OCI-LY7 (cell line): ENCODE measurements around the gene CNTLN.

ENCODE experiments used
- CTCF ChIP-seq: fragments of 200-600 bp; sonication (generic); conservative IDR thresholded peaks from 2 replicates; pipeline ENCODE4 v1.5.1; 2014; ENCODE audit warnings: mild to moderate bottlenecking, antibody characterized with exemption, low read length, moderate library complexity, mixed read lengths
- EZH2phosphoT487 ChIP-seq: fragments of 200-600 bp; sonication (generic); IDR thresholded peaks from 2 replicates; pipeline ENCODE4 v1.6.1; 2018; ENCODE audit warnings: low read depth, borderline replicate concordance, mild to moderate bottlenecking, mixed run types, antibody characterized with exemption, low read length, moderate library complexity, mixed read lengths

GRCh38 chr9:17236147-17236546 is 101.3 kb downstream of the CNTLN start:
- TF ChIP-seq CTCF, result no peak
- no peak for TF ChIP-seq EZH2phosphoT487
